Adrenal gland (tissue), 5 donors: ENCODE measurements around the gene SASH1.

Experiments
- CTCF ChIP-seq, 6 experiments: fragments of 450-650 bp in 4 of 6; fragments of 200-600 bp in 2 of 6; sonication (generic) in 1 of 6; IDR thresholded peaks; 1 replicate in 5 of 6; 2 replicates in 1 of 6; pipeline versions ENCODE4 v1.5.1 to v1.8.0; 2016 to 2021; ENCODE audit warnings: antibody characterized with exemption in 6 of 6, mild to moderate bottlenecking in 2 of 6, moderate library complexity in 1 of 6
- POLR2A ChIP-seq, 2 donors: fragments of 450-650 bp; IDR thresholded peaks; one replicate each; pipeline ENCODE4 v1.6.1; 2017; ENCODE audit warnings: antibody characterized with exemption in 2 of 2, mild to moderate bottlenecking in 2 of 2, moderate library complexity in 1 of 2
- donor health status: DM: no; HTN: no; CAD: no.

GRCh38 chr6:148509119-148509799 is 166.6 kb downstream of the SASH1 start:
- no peak for TF ChIP-seq POLR2A (IDR thresholded peaks at IDR 0.05)
- TF ChIP-seq CTCF (IDR thresholded peaks at IDR 0.05) = no peak
